ENCODE data around the gene SULT1C4. TPM values are rescaled to one million over a fixed set of nuclear protein-coding genes. Genes with fewer than 3 reads are reported as not detected.

Gene SULT1C4
- total RNA-seq, 1 donor, result 0.43 TPM

- no peak overlapping the region for H3K4me3 ChIP-seq (ENCODE audit: low read depth, low read length)
- no peak for TF ChIP-seq CTCF (IDR thresholded peaks at IDR 0.05; ENCODE audit: insufficient read depth, low read depth, low read length)
- DNase-seq (ENCODE audit: low read depth), result no peak
These were observed 17.4 kb downstream of the SULT1C4 start for GRCh38 chr2:108395155-108395554.

- DNase-seq (ENCODE audit: low read depth), result peak; percentile 60
- TF ChIP-seq CTCF (IDR thresholded peaks at IDR 0.05; ENCODE audit: insufficient read depth, low read depth, low read length), result peak; percentile 35
- no peak overlapping the region for H3K4me3 ChIP-seq (ENCODE audit: low read depth, low read length)
These were observed 19.1 kb downstream of the SULT1C4 start for GRCh38 chr2:108396845-108397244.

- H3K4me3 ChIP-seq (ENCODE audit: low read depth, low read length), result no peak overlapping the region
- no peak for TF ChIP-seq CTCF (IDR thresholded peaks at IDR 0.05; ENCODE audit: insufficient read depth, low read depth, low read length)
- DNase-seq (ENCODE audit: low read depth), result no peak
These were observed 21.7 kb downstream of the SULT1C4 start for GRCh38 chr2:108399479-108399878.

GRCh38 chr2:108401800-108402199, 24.0 kb downstream of the SULT1C4 start:
- H3K4me3 ChIP-seq (ENCODE audit: low read depth, low read length), result no peak overlapping the region
- DNase-seq (ENCODE audit: low read depth), result no peak
- no peak for TF ChIP-seq CTCF (IDR thresholded peaks at IDR 0.05; ENCODE audit: insufficient read depth, low read depth, low read length)

- peak; percentile 86 for DNase-seq (ENCODE audit: low read depth)
- no peak overlapping the region for H3K4me3 ChIP-seq (ENCODE audit: low read depth, low read length)
- TF ChIP-seq CTCF (IDR thresholded peaks at IDR 0.05; ENCODE audit: insufficient read depth, low read depth, low read length), result no peak
These were observed 25.7 kb downstream of the SULT1C4 start for GRCh38 chr2:108403494-108403893.

- no peak for DNase-seq (ENCODE audit: low read depth)
- no peak for TF ChIP-seq CTCF (IDR thresholded peaks at IDR 0.05; ENCODE audit: insufficient read depth, low read depth, low read length)
These were observed 27.1 kb downstream of the SULT1C4 start for GRCh38 chr2:108404784-108405397.

More at GRCh38 chr2:108404784-108405397, 27.1 kb downstream of the SULT1C4 start:
- H3K4me3 ChIP-seq (ENCODE audit: low read depth, low read length), result no peak overlapping the region

All from fibroblast of villous mesenchyme (primary cell).